ENCODE data around the gene JPH2. TPM values are rescaled to one million over a fixed set of nuclear protein-coding genes. Genes with fewer than 3 reads are reported as not detected.
"Not testable (repeated sequence)": the region's sequence is repeated elsewhere in the genome, so short reads cannot be mapped to it uniquely, and the experiment has no call there.

JPH2 gene
- 8.5 and 11.6 TPM in 2 replicates for total RNA-seq

- peak; percentile 84 for DNase-seq (ENCODE audit: low read depth)
These were observed at the start of gene JPH2 for GRCh38 chr20:44187054-44187771. Gene JPH2 (minus strand): TSS chr20:44187188. CDS start chr20:44186705, 483 bp downstream.

- DNase-seq (ENCODE audit: low read depth): no peak
These were observed 48.7 kb upstream of the JPH2 start for GRCh38 chr20:44235702-44236101.

- DNase-seq (ENCODE audit: low read depth): no peak
These were observed 47.8 kb upstream of the JPH2 start for GRCh38 chr20:44234566-44235317.

DNA sequence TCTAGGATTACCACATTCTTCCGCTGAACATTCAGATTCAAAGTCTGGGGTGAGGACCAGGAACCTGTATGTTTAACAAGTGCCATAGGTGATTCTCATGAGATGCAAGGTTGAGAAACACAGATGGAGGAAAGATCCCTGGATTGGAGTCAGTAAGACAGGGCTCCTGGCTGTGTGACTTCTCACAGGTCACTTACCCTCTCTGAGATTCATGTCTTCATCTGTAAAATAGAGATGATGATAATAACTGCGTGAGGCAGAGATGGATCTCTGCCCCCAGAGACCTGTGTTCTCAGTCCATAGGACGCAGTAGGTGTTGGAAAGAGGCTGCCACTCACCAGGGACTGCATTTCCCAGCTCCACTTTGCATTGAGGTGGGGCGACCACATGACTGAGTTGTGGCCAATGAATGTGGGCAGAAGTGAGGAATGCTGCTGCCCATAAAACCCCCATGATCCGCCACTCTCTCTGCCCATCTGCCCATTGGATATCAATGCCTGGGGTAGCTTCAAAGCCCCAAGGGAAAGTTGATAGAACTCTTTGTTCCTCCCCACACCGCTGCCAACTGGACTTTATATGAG lies 46.5 kb upstream of the JPH2 start:
- DNase-seq (ENCODE audit: low read depth): no peak

DNA sequence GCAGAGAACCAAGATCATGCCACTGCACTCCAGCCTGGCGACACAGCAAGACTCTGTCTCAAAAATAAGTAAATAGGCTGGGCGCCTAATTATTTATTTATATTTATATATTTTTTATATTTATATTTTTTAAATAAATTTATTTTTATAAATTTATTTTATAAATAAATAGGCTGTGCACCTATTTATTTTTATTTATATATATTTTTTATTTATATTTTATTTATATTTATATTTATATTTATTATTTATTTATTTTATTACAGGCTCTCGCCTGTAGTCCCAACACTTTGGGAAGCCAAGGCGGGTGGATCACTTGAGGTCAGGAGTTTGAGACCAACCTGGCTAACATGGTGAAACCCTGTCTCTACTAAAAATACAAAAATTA lies 45.5 kb upstream of the JPH2 start:
- DNase-seq (ENCODE audit: low read depth): not testable (repeated sequence)

- no peak for DNase-seq (ENCODE audit: low read depth)
These were observed 44.9 kb upstream of the JPH2 start for GRCh38 chr20:44231713-44232468.

DNA sequence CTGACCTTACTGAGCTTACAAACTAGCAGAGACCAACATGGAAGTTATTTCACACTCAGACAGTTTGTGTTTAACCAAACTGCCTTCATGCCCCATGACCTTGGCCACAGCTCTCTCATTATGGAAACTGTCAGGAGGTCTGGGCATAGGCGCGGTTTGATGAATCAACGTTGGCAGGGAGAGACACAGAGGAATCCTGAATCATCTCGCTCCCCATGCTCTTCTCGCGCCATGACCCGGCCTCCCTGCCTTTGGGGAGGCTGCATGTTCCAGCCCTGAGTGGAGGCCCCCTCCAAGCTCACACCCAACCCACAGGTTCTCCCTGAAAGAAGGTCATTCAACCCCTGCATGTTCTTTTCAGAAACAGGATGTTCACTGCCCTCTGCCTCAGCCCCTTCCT lies 44.2 kb upstream of the JPH2 start:
- peak; percentile 36 for DNase-seq (ENCODE audit: low read depth)

GRCh38 chr20:44228465-44229258 lies 41.7 kb upstream of the JPH2 start:
- DNase-seq (ENCODE audit: low read depth): no peak

GRCh38 chr20:44224637-44225036 lies 37.6 kb upstream of the JPH2 start:
- no peak for DNase-seq (ENCODE audit: low read depth)

DNA sequence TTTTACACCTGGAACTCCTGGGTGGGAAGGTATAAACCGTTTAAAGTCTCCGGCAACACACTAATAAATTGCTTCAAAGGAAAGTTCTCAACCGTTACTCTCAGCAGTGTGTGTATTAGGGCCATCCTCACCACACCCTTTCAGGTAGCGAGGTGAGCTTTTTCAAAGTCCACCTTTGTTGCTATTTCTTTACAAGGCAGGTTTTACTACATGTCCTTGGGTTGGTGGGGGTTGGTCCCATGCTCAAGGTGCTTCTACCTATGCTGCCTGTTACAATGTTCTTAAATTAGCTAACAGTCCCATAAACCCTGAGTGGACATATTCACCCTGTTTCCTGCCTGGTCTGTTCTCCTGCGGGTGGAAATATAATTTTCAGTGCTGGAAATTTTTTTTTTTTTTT lies 36.7 kb upstream of the JPH2 start:
- DNase-seq (ENCODE audit: low read depth): no peak

- no peak for DNase-seq (ENCODE audit: low read depth)
These were observed 35.8 kb upstream of the JPH2 start for GRCh38 chr20:44222633-44223368.

GRCh38 chr20:44222027-44222426 lies 35.0 kb upstream of the JPH2 start:
- DNase-seq (ENCODE audit: low read depth): no peak

DNA sequence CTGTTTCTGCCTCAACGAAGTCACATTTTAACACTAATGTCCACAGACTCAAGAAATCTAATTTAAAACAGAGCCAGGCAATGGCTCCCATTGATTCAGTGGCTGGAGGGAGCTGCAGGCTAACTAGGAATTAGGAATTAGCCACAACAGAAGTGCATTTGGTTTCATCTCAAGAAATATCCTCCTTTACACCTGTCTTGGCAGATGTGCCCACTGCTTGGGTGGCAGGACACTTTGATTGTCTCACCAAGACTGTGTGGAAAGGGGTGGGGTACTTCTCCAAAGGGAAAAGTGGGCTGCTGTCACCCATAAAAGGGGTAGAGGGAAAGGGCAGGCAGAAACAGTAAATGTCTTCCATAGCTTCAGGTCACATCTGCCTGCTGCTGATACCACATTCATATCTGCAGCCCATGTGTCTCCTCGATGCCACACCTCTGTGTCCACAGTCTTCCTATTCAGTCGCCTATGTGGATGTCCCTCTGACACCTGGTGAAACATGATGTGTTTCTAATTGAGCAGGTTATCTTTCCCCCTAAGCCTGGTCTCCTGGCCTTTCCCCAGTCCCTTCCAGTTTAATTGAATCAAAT lies 34.5 kb upstream of the JPH2 start:
- DNase-seq (ENCODE audit: low read depth): no peak

GRCh38 chr20:44219791-44220190 lies 32.8 kb upstream of the JPH2 start:
- DNase-seq (ENCODE audit: low read depth): no peak

GRCh38 chr20:44219170-44219730 lies 32.3 kb upstream of the JPH2 start:
- no peak for DNase-seq (ENCODE audit: low read depth)

GRCh38 chr20:44218446-44218845 lies 31.5 kb upstream of the JPH2 start:
- DNase-seq (ENCODE audit: low read depth): no peak

GRCh38 chr20:44217342-44218092 lies 30.5 kb upstream of the JPH2 start:
- peak; percentile 61 for DNase-seq (ENCODE audit: low read depth)

DNA sequence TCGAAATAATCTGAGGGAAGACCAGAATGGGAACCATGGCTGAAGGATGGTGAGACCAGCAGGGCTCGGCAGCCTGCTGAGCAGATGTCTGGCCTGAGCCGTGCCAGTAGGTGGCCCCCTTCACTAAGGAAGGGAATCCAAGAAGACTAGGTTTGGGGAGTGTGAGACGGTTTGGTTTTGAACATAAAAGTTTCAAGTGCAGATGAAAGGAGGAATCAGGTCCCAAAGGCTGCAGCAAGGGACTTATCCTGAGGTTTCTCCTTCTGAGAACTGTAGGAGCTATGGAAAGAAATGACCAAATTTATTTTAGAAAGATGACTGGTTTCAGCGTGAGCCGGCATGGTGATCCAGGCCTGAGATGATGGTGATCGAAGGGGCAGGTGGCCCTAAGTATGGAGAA lies 28.1 kb upstream of the JPH2 start:
- peak; percentile 51 for DNase-seq (ENCODE audit: low read depth)

DNA sequence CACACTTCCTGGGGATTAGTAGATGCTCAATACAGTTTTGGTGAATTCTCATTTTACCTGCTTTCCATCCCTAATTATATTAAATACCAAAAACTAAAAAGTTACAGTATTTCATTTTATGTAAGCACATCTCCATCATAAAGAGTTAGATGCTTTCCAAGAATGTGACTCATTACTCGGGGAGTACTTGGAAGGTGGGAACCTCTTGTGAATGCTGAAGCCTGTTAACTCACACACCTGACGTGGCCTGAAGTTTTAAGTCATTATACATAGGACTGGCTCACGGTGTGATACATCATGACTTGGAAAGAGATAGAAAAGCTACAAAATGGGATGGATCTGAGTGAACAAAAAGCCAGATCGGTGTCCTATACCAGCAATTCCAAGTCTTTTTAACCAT lies 25.8 kb upstream of the JPH2 start:
- DNase-seq (ENCODE audit: low read depth): peak; percentile 25

Measured in renal cortical epithelial cell (primary cell).